Stimulated activated CD4-positive, alpha-beta T cell treated with anti-CD3 and anti-CD28 coated beads, Interleukin-12 subunit alpha, Interleukin-12 subunit beta, amount 100 ng/mL, for 48 hours (primary cell): ENCODE measurements around the gene SIDT1.

ENCODE experiments used
- DNase-seq, 3 donors: peaks; one replicate each; pipeline ENCODE4 v3.0.0-alpha.2; 2020; ENCODE audit warnings: low read depth in 2 of 3, low spot score in 1 of 3

SIDT1 gene

DNA sequence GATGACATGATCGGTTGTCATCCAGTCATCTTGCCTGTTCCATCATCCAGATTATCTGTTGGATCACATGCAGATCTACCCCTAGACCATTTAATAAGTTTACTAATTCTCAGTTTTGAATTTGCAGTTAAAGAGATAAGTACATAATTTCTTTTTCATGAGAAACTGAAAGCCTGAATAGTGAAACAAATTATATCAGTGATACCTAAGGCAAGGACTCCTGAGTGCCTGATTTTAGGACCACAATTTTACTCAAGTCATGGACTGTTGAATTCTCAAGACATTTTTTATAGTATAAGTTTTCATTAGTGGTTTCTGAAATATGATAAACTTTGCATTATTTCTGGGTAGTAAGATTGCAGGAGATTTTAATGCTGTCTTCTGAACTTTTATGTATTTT is 13.2 kb downstream of the SIDT1 start:
- DNase-seq, result no peak

DNA sequence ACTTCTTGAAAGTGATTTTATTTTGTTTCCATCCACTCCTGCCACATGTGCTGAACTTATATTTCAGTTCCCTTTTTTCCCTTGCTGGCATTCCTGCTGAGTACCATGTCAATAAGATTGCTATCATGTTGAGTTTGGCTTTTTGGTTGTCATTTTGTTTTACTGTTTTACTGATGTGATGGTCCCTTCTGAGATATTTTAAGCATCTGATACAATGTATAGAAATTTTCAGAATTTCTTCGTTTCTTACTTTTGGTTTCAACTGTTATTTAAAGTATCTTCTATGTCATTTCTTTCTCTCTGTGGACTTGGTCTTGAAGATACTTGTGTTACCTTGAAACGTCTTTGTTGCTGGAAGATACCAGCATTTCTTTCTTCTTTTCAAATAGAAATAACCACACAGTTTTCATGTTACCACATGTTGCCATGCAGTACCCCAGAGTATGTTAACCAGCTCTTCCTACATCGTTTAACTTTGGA is 14.1 kb downstream of the SIDT1 start:
- no peak for DNase-seq

DNA sequence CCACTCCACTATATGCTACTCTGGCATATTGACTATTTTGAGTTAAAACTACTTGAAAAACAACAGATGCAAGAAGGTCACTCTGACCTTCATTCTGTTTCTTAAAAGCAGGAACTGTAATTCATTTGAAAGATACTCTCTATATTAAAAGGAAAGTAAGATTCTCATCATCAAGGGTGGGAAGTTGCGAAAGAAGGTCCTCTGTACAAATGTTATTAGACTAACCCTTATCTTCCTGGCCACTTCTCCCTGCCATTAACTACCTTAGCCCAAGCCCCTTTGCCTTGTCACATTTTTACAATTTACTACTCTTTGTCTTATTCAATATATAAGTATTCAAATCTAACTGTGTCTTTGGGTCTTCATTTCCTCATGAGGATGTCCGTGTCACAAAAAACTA is 16.1 kb downstream of the SIDT1 start:
- no peak for DNase-seq

DNA sequence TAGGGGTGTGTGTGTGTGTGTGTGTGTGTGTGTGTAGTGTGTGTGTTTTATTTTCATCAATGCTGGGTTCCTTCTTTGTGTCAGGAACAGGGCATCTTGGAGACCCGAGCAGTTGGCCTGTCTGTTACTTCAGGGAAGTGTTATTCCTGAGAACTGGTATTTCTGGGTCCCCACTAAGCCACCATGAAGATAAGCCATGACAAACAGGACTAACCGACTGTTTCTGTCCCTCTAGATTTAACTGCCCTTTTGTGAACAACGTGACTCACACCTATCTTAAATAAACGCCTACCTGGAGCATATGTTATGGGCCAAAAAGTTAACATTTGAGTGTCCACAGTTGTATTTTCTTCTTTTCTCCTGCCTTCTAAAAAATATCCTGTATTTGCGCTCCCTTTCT is 19.5 kb downstream of the SIDT1 start:
- DNase-seq, result no peak

DNA sequence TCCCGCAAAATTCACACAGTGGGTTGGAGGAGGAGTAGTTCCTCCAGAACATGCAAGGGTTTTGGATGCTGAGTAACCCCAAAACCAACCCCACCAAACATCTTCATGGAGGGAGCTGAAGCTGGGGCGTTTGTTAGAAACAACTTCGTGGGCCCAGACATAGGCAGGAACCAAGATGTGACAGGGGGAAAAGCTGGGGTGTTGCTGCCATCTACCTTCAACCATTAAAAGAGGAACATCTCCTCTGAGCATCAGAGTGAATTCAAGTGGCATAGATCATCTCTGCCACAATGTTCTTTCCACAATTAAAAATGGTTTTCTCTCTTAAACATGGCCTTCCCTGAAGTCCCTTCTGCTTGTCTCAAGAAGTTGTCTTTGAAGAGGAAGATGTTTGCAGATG is 20.5 kb downstream of the SIDT1 start:
- DNase-seq, result no peak

DNA sequence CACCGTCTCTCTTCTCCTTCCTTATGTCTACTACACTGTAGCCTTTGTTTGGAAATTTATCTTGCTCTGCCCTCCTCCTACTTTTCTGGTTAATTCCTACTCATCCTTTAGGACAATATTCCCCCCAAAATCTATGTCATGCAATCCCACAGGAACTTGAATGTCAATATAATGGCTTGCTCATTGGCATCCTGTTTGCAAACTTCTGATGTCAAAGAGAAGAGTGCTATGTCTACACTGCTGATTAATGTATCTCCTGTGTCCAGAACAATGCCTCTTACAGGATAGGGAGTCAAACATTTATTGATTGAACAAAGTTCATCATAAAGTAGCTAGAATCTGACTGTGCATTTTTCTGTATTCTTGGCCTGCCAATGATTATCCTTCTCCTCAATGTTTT is 22.8 kb downstream of the SIDT1 start:
- DNase-seq, result no peak

DNA sequence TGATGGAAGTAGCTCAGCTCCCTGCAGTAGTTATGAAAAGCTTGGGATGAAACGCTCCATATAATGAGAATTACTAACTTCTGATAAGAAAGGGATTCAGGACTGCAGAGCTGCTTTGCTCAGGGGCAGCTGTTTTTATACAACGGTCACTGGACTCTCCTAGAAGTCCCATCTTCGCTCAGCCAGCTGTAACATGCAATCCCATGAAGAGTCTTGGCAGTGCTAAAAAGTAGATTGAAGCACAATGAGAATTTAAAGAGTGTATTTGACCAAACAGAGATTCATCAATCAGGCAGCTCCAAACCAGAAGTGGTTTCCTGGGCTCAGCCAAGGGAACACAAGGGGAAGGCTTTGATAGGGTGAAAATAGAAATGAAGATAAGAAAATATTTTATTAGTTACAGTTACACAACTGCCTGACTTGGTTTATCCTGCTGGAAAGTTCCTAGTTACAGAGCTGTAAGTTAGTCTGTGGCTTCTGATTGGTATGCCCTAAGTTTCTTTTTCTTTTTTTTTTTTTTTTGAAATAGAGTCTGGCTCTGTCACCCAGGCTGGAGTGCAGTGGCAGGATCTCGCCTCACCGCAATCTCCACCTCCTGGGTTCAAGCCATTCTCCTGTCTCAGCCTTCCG is 24.1 kb downstream of the SIDT1 start:
- DNase-seq, result no peak

DNA sequence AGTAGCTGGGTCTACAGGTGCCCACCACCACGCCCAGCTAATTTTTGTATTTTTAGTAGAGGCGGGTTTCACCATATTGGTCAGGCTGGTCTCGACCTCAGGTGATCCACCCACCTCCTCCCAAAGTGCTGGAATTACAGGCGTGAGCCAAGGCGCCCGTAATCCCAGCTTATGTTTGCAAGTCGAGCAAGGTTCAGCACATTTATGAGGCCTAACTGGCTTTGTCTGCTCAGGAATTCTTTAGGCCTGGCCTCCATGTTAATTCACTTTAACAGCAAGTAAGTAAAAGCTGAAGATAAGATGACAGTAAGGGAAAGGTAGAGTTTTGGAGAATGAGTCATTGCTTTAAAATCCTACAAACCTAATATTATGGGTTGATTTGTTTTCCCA is 24.6 kb downstream of the SIDT1 start:
- DNase-seq, result no peak

DNA sequence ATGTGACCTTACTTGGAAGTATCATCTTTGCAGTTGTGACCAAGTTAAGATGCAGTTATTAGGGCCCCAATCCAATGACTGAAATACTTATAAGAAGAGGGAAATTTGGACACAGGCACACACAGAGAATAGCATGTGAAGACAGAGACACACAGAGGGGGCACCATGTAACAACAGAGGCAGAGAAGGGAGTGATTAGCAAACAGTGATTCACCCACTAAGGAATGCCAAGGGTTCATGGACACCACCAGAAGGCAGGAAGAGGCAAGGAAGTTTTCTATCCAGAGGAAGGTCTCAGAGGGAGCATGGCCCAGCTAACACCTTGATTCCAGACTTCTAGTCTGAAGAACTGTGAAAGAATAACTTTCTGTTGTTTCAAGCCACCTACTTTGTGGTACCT is 25.0 kb downstream of the SIDT1 start:
- DNase-seq, result no peak

DNA sequence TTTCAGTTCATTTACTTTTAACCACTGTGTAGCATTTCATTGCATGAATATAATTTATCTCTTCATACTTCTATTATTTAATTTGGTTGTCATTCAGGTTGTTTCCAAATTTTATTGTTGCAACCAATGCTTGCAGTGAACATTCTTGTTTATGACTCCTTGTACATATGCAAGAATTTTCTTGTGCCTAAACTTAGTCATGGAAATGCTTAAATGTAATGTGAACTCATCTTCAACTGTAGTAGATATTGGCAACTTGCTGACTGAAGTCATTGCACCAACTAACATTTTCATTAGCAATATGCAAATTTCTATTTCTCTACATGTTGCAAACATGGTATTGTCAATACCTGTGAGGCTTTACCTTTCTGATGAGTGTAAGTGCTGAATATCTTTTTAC is 26.7 kb downstream of the SIDT1 start:
- no peak for DNase-seq

DNA sequence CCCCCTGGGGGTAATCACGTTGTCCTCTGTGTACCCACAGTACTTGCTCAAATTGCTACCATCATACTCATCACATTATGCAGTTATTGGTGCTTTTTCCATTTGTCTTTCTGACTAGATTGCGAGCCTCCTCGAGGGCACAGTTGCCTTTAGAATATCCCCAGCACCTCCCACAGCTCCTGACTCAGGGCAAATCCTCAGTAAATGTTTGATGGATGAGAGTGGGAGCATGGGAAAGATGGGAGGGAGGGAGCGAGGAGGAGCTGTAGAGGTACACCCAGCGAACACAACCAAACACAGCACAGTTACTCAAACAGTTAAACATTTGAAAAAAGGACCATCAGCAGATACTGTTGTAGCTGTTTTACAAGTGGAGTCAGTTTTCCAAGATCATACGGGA is 27.9 kb downstream of the SIDT1 start:
- DNase-seq, result no peak

DNA sequence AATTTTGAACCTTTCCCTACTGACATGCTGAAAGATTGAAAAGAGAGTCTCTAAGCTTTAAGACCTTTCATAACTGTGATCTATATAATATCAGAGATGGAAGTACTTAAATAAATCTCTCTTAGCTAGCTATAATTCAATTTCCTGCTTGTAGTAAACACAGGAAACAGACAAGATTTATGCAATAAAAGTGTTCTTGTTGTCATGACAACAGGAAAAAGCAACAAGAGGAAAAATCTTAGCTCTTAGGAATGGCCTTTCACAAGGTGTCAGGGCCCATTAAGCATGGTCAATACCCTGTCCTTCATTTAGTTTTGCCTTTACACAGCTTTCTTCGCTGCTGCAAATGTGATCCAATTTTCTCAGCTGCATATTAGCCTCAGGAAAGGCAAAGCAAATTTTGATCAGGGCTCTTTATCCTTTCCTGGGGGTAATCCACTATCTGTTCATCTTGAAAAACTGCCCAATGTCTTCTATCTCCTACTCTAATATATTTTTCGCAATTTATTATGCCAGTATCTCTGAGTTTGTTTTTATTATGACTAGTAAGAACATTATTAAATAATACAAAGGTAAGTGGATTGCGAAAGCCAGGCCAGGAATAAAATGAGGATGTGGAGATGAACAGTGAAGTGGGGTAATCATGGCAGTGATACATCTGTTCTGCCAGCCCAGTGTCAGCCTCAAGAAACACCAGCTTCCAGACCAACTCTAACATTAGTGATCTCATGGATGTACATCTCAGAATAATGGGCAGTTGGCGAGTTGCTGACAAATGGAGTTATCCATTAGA is 28.7 kb downstream of the SIDT1 start:
- DNase-seq, result no peak

DNA sequence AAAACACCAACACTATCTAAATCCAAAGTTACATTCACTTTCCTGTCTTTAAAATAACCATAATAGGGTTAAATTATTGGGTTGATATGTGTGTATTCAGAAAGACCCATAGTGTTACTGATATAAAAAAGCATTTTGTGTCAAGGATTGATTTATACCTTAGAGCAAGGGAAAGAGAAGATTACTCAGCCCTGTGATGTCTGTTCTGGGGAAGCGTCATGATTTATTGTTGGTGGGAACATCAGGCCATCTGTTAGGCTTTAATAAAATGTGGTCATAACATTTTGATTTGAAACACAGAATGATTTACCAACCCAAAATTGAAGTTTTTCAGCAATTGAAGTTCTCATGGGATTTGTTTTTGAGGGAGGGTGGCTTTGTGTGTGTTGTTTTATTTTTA is 33.2 kb downstream of the SIDT1 start:
- no peak for DNase-seq

DNA sequence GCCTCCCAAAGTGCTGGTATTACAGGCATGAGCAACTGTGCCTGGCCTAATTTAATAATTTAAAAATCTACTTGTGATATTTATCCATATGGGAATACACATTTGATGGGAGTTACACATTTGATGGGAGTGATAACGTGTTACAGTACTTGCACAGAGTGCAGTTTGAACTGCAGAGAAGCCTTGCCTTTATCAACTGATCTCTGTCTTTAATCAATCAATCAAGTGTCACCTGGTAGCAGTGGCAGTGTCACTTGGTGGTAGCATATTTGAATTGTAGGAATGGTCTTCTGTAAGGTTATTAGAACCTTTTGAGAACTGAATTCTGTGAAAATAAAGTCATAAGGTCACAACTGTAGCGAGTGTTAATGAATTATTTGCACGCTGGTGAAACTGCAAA is 37.8 kb downstream of the SIDT1 start:
- DNase-seq, result no peak

DNA sequence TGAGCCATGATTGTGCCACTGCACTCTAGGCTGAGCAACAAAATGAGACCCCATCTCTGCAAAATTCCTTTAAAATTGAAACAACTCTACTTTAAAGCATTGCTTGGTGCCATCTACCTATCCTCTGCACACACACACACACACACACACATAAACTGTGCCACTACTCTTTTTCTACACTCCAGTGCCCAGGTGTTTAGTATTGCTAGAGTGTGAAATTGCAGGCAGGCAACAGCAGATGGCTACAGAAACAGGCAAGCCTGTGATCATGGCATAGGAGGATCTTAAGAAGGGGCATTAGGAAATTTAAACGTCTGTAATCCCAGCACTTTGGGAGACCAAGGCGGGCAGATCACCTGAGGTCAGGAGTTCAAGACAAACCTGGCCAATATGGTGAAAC is 39.0 kb downstream of the SIDT1 start:
- no peak for DNase-seq

DNA sequence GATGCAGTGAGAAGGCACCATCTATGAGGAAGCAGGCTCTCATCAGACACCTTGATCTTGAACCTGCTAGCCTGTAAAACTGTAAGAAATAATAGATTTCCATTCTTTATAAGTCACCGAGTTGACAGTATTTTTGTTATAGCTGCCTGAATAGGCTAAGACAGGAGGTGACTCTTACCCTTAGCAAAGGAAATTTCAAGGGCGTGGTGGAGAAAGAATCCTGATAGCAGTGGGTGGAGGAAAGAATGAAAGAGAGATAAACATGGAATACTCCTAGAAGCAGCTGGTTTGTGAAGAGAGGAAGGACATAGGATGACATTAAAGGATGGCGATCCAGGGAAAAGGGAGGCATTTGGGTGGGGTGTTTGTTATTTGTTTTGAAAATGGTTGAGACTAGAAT is 41.4 kb downstream of the SIDT1 start:
- DNase-seq, result no peak

DNA sequence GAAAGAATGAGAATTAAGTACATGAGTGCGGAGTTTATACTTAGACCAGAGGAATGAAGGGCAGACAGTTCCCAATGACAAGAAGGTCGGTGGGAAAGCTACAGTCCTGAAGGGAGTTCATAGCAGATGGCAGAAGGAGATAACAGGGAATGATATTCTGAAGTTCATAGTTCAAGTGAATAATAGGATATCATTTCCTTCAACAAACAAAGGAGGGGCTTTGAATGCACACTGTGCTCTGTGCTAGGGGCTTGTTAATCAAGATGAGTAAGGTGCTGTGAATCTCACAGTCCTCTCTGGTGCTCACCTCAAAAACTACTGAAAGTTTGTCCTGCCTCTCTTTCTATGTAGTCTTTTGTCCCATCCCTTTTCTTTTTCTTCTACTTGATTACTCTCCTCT is 41.9 kb downstream of the SIDT1 start:
- DNase-seq, result no peak

DNA sequence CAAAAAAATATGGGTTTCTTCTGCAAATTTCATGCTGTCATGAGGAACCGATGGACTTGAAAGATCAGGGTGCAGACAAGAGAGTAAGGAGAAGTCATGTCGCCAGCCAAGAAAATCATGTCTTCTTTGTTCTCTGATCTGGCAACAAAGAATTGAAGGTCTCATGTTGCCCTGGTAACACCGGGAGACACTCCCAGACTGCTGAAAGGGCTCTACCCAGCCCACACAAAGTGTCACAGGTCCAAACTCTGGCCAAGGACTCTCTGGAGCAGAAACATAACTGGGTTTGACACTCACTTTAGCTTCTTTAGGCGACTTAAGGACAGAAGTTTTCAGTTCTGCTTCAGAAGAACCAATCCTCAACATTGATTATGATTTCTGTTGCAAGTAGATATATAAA is 42.9 kb downstream of the SIDT1 start:
- DNase-seq, result no peak

DNA sequence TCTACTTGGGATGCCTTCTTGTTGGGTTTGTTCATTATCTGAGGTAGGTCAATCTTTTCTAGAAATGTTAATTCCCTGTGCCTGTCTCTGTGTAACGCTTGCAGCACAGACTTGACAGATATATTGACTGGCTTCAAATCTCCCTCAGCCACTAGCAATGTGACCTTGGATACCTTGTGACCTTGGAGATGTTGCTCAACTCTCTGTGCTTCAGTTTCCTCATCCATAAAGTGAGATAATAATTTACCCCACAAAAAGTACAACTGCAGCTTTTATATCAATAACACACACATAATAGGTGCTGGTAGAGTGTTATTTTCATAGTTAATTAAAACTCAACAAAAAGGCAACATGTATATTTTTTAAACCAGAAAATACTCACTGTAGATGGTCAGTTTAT is 52.9 kb downstream of the SIDT1 start:
- DNase-seq, result no peak

DNA sequence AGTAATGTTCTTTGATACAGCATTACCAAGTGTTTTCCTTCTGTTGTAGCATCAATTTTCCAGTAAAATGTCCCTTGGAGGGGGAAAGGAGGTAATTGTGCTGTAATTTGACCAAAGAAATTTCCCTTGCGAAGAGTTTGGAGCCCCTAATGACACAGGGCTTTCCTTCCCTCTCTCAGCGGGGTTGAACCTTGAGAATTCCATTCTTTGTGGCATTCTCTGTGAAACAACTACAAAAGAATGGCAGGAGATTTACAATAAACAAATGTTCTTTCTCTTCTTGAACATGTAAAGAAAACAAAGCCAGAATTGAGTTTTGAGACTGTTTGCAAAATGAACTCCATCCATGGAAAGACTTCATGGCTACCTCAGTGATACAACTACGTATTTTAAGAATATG is 53.4 kb downstream of the SIDT1 start:
- DNase-seq, result no peak

DNA sequence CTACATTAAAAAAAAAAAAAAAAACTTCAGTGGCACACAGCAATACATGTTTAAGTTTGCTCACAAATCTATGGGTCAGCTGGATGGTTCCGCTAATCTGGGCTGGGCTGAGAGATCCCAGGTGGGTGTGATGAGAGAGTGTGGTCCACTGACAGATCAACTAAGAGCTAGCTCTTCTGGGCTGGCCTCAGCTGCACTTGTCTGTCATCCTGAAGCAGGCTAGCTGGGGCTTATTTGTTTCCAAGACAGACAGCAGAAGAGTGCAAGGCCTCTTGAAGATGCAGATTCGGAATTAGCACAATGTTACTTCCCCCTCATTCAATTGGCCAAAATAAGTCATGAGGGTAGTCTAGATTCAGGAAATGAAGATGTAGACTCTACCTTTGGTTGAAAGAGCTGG is 56.5 kb downstream of the SIDT1 start:
- no peak for DNase-seq

DNA sequence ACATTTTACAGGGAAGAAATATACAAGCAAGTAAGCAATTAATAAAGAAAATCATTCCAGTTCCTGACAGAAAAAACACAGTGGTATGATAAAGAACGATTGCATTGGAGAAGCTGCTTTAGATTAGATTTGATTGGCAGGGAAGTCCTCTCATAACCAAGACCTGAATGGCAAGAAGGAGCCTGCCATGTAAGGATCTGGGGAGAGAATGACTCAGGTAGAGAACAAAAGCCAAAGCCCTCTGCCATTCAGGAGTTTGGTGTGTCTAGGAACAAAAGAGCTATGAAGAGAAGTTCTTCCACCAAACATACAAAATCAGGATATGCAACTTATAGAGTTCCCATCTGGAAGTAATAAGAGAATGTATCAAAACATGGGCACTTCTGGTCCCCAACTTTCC is 57.6 kb downstream of the SIDT1 start:
- no peak for DNase-seq

DNA sequence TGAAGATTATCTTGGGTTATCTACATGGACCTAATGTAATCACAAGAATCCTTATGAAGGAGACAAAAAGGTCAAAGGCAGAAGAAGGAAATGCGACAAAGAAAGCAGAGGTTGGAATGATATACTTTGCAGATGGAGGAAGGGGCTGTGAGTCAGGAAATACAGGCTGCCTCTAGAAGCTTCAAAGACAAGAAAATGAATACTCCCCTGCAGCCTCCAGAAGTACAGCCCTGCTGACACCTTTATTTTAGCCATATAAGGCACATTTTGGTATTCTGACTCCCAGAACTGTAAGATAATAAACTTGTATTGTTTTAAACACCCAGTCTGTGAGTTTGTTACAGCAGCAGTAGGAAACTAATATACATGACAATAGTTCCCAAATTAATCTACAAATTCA is 58.6 kb downstream of the SIDT1 start:
- no peak for DNase-seq
